Measurements from ENCODE around the gene KCNH2.

Gene KCNH2

DNA sequence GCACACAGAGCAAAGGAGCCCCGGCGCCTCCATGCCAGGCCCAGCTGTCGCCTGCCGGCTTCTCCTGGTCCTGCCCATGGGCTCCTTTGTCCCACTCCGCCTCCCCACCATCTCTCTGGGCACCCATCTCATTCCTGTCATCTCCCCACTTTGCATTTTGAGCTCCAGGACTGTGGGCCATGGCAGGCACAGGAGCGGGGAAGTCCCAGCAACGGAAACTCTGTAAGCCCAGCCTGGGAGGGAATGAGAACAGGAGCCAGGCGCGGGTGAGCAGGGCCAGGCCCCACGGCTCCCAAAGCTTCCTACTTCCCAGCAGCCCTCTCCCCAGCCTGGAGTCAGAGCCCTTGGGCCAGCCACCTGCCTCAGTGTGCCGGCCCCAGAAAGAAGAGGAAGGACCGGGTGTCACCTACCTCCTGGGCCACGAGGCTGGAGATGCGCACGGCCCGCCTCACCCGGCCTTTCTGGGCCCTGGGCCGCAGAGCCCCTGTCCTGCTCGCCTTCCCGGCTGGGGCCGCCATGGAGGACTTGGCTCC, 23.1 kb downstream of the KCNH2 start:
- no peak for DNase-seq (ENCODE audit: low read depth)
- no peak overlapping the region for H3K4me3 ChIP-seq (ENCODE audit: low read depth, low read length)
- TF ChIP-seq, protein P1, sequence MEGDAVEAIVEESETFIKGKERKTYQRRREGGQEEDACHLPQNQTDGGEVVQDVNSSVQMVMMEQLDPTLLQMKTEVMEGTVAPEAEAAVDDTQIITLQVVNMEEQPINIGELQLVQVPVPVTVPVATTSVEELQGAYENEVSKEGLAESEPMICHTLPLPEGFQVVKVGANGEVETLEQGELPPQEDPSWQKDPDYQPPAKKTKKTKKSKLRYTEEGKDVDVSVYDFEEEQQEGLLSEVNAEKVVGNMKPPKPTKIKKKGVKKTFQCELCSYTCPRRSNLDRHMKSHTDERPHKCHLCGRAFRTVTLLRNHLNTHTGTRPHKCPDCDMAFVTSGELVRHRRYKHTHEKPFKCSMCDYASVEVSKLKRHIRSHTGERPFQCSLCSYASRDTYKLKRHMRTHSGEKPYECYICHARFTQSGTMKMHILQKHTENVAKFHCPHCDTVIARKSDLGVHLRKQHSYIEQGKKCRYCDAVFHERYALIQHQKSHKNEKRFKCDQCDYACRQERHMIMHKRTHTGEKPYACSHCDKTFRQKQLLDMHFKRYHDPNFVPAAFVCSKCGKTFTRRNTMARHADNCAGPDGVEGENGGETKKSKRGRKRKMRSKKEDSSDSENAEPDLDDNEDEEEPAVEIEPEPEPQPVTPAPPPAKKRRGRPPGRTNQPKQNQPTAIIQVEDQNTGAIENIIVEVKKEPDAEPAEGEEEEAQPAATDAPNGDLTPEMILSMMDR (IDR thresholded peaks at IDR 0.05; ENCODE audit: low read depth, low read length, missing control alignments), result no peak

DNA sequence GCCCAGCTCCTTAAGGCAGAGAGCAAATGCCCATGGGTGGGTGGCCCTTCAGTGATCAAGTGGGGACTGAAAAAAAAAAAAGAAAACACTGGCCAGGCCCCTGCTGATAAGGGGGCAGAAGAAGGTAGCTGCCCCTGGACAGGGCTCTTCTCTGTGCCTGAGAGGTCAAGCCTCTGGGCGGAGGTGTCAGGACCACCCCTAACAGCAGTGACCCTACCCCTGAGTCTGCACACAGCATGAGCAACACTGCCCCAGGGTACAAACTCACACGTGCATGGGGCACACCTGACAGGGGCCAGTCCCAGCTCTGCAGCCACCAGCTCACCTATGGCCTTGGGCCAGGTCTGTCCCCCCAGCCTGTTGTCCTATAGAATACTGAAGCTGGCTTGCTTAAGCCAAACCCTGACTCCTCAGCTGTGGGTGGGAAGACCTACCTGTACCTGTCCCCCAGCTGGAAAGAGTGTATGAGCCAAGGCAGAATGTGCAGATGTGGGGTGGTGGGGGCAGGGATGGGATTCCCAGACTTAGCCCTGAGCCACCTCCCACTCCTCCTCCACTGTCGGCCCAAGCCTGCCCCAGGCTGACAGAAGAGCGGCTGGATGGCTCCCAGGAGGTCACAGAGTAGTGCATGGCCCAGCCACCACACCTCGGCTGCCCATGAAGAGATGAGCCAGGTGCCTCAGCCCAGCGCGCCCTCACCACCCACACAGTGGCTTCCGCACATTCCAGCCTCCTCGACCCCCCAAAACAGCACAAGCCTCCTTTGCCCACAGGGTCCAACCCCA, 23.7 kb downstream of the KCNH2 start:
- no peak overlapping the region for H3K4me3 ChIP-seq (ENCODE audit: low read depth, low read length)
- TF ChIP-seq, protein P1 (IDR thresholded peaks at IDR 0.05; ENCODE audit: low read depth, low read length, missing control alignments), result no peak
- no peak for DNase-seq (ENCODE audit: low read depth)

DNA sequence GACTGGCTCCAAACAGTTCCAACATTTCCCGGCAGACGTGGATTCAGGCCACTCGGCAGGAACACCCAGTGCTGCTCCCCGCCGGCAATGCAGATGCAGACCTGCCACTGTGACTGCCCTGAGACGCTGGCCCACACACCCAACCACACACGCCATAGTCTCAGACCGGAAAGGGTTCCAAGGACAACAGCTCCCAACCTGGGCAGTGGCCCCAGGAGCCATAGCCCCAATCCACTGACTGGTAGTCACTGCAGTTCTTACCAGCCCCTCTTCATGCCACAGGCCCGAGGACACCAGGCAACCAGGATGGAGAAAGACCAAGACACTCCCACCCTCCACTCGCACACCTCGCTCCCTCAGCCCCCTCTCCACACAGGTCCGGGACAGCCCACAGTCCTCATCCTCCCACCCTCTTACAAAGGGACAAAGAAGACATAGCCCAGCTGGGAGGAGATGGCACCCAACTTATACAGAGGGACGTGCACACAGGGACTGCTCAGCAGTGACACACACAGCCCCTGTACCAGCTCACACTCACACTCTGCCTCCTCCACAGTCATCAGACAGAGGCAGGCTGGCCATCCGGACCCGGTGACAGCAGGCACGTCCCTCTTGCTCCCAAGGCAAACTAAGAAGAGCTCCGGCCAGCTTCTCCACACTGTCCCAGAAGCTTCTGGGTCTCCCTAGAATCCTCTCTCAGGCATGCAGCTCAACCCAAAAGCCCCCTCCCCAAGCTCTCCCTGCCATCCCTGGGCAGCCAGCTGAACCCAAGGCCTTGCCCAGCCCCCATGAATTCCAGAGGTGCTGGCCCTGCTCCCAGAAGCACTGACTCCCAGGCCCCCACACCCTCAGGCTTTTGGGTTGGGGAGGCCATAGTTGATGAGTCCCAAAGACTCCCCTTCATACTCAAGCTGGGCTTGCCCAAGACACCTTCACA, 24.8 kb downstream of the KCNH2 start:
- TF ChIP-seq, protein P1 (IDR thresholded peaks at IDR 0.05; ENCODE audit: low read depth, low read length, missing control alignments), result no peak
- no peak for DNase-seq (ENCODE audit: low read depth)
- H3K4me3 ChIP-seq (ENCODE audit: low read depth, low read length), result no peak overlapping the region

DNA sequence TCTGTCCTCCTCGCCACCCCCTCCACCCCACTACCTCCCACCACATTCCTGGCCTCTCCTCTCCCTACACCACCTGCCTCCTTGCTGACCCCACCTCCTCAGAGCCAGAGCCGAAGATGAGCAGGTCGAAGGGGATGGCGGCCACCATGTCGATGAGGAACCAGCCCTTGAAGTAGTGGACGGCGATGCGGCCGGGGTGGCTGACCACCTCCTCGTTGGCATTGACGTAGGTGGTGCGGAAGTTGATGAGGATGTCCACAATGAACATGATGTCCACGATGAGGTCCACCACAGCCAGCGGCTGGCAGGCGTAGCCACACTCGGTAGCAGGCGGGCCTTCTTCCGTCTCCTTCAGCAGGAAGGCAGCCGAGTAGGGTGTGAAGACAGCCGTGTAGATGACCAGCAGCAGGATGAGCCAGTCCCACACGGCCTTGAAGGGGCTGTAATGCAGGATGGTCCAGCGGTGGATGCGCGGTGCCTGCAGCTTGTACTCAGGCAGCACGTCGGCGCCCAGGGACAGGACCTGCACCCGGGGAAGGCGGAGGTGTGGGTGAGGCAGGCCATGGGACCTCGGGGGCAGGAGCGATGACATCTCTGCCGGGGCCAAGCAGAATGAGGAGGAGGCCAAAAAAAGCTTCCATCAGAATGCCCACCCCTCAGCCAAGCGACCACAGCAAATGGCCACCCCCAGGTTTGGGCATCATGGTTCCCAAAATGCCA, 25.6 kb downstream of the KCNH2 start:
- no peak for DNase-seq (ENCODE audit: low read depth)
- TF ChIP-seq, protein P1 (IDR thresholded peaks at IDR 0.05; ENCODE audit: low read depth, low read length, missing control alignments), result no peak
- no peak overlapping the region for H3K4me3 ChIP-seq (ENCODE audit: low read depth, low read length)

DNA sequence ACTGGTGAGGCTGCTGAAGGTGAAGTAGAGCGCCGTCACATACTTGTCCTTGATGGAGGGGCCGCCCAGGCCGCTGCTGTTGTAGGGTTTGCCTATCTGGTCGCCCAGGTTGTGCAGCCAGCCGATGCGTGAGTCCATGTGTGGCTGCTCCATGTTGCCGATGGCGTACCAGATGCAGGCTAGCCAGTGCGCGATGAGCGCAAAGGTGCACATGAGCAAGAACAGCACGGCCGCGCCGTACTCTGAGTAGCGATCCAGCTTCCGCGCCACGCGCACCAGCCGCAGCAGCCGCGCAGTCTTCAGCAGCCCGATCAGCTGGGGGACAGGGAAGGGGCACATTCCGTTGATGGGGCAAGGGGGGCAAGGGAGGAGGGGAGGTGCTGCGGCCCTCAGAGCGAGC, 26.6 kb downstream of the KCNH2 start:
- TF ChIP-seq, protein P1 (IDR thresholded peaks at IDR 0.05; ENCODE audit: low read depth, low read length, missing control alignments), result no peak
- H3K4me3 ChIP-seq (ENCODE audit: low read depth, low read length), result no peak overlapping the region
- DNase-seq (ENCODE audit: low read depth), result no peak

DNA sequence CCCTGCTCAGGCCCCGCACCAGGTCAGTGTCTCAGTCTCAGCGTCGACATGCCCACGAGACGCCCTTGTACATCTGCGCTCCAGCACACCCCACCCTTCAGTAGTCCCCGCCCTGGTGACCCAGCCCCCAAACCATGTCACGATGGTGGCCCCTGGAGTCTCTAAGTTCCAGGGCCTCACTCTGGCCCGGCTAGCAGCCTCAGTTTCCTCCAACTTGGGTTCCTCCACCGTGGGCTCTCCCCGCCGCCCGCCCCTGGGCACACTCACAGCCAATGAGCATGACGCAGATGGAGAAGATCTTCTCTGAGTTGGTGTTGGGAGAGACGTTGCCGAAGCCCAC, 27.0 kb downstream of the KCNH2 start:
- TF ChIP-seq, protein P1 (IDR thresholded peaks at IDR 0.05; ENCODE audit: low read depth, low read length, missing control alignments), result no peak
- no peak overlapping the region for H3K4me3 ChIP-seq (ENCODE audit: low read depth, low read length)
- no peak for DNase-seq (ENCODE audit: low read depth)
